ENCODE results near the gene CD96. TPM values are rescaled to one million over a fixed set of nuclear protein-coding genes. Genes with fewer than 3 reads are reported as not detected.

Gene CD96
- total and polyA plus RNA-seq, 2 experiments from 2014 or later: 0.60 to 2.0 TPM

DNA sequence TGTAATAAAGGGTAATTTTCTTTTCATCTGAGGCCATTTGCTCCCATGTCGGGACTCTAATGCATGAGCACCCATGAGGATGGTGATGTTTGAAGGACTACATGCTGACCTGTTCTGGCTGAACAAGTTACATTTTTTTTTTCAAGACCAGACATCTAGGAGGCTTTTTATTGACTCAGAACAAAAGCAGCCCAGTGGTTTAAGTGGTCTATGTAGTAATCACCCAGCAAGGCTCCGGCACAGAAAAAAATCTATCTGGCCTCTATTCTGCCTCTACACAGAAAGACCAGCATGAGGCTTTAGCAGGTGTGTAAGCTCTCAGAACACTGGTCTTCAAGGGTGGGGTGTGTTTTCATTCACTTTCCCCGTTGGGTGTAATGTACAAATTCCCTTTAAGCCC lies 148.2 kb downstream of the CD96 start:
- Histone ChIP-seq H3K9me3 (ENCODE audit: low read depth) (no peaks in the 10 kb centered on the region), H3K27ac (no peak overlapping the region), H4K20me1 (ENCODE audit: insufficient read depth, poor library complexity, severe bottlenecking) (no peaks in the 10 kb centered on the region), H3K4me3 (no peak overlapping the region), H3K9me2 (replicated peaks; ENCODE audit: insufficient read depth) (no peaks in the 10 kb centered on the region), H3K4me1 (ENCODE audit: insufficient read depth) (peaks cover 8% of the 10 kb centered on the region), H3K4me2 (no peak overlapping the region), H2AFZ (no peak overlapping the region), H3K79me2 (peaks cover 6% of the 10 kb centered on the region), H3K36me3 (replicated peaks; ENCODE audit: insufficient read depth, low read depth) (no peaks in the 10 kb centered on the region), H3K27me3 (no peaks in the 10 kb centered on the region)
- no peak for TF ChIP-seq CTCF (IDR thresholded peaks at IDR 0.05; ENCODE audit: poor library complexity)
- no peak for TF ChIP-seq EZH2 (IDR thresholded peaks at IDR 0.05; ENCODE audit: borderline replicate concordance)
- no peak for TF ChIP-seq EZH2phosphoT487 (IDR thresholded peaks at IDR 0.05; ENCODE audit: low read depth, severe bottlenecking, unreplicated experiment)
- 70% methylated on average over 3 of the region's 3 CpGs for WGBS (ENCODE audit: low lambda C conversion rate, missing lambda C conversion rate)
- no peak for DNase-seq (ENCODE audit: low spot score)

DNA sequence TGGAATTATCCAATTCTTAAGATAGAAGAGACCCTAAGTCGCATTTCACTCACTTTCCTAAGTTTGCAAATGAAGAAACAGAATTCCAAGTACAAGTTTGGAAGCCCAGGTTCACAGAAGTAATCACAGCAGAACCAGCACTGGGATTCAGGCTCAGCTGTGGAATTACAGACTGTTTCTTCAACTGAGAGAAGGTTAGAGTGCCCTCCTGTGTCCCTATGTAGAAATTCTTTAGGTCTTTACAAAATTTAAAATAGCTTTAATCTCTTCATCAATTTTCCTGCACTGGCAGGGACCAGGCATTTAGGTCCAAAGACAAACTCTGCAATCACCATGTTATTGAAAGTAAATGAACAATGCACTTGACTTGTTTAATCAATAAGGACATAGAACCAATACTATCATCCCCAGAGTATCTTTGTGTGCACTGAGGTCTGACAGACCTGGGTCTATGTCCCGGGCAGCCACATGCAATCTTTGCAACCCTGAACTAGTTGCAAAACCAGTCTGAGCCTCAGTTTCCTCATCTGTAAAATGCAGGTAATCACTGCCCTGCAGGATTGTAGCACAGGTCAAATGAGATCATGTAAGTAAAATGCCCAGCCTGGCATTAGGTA lies 149.4 kb downstream of the CD96 start:
- Histone ChIP-seq H3K9me3 (ENCODE audit: low read depth) (no peaks in the 10 kb centered on the region), H3K36me3 (replicated peaks; ENCODE audit: insufficient read depth, low read depth) (no peaks in the 10 kb centered on the region), H2AFZ (no peak overlapping the region), H3K27me3 (no peaks in the 10 kb centered on the region), H3K4me2 (no peak overlapping the region), H3K79me2 (peaks cover 3% of the 10 kb centered on the region), H3K4me1 (ENCODE audit: insufficient read depth) (peaks cover 8% of the 10 kb centered on the region), H3K27ac (no peak overlapping the region), H3K9me2 (replicated peaks; ENCODE audit: insufficient read depth) (no peaks in the 10 kb centered on the region), H3K4me3 (no peak overlapping the region), H4K20me1 (ENCODE audit: insufficient read depth, poor library complexity, severe bottlenecking) (no peaks in the 10 kb centered on the region)
- peak; percentile 53 for DNase-seq (ENCODE audit: low spot score)
- 48% methylated on average over 2 of the region's 2 CpGs for WGBS (ENCODE audit: low lambda C conversion rate, missing lambda C conversion rate)
- TF ChIP-seq EZH2phosphoT487 (IDR thresholded peaks at IDR 0.05; ENCODE audit: low read depth, severe bottlenecking, unreplicated experiment) (no peak), CTCF (IDR thresholded peaks at IDR 0.05; ENCODE audit: poor library complexity) (peak; percentile 70), EZH2 (IDR thresholded peaks at IDR 0.05; ENCODE audit: borderline replicate concordance) (no peak)

DNA sequence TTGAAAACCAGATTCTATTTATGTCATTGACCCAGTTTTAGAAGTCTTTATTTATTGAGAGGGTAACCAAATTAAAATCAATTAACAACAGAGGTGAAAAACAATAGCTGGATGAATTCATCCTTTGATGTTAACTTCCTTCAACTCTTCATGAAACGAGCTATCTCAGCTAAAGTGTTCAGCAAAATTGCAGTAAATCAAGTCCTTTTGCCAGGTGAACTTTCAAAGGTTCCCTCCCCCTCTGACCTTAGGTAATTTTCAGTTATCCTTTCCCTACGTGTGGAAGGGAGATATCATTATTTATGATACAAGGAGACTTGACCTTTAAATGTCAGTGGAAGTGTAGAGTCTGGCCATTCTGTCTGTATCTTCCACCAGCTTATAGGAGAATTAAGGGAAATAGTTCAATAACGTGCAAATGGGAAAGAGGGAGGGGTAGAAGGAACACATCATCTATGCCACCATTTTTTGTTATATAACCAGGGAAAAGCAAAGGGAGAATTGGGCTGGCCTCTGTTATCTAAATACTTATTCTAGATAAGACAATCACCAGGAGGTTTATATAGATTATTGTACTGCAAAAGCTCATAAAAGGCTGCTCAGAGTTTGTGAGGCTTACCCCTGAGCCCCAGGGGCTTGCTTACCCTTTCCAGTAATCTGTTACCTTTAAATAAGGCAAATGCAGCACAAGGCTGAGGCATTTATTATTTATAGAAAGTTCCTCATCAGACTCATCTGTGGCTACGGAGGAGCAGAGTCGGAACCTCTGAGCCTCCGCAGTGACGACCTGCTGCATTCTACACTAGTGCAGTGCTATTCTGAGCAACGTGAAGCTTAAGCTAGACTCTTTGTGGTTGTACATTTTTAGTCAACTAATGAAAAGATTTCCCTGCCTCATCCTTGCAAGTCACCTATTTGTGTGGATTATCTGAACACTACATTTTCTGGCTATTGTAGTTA lies 150.9 kb downstream of the CD96 start:
- no peak overlapping the region for H2AFZ ChIP-seq
- no peaks in the 10 kb centered on the region for H3K27me3 ChIP-seq
- peak; percentile 26 for DNase-seq (ENCODE audit: low spot score)
- H3K4me3 ChIP-seq: no peak overlapping the region
- H3K79me2 ChIP-seq: peaks cover 3% of the 10 kb centered on the region
- 18% methylated on average over 8 of the region's 8 CpGs for WGBS (ENCODE audit: low lambda C conversion rate, missing lambda C conversion rate)
- peak overlapping the region; percentile 67 for H3K4me2 ChIP-seq
- H3K9me3 ChIP-seq (ENCODE audit: low read depth): no peaks in the 10 kb centered on the region
- TF ChIP-seq CTCF (IDR thresholded peaks at IDR 0.05; ENCODE audit: poor library complexity) (no peak), EZH2phosphoT487 (IDR thresholded peaks at IDR 0.05; ENCODE audit: low read depth, severe bottlenecking, unreplicated experiment) (no peak), EZH2 (IDR thresholded peaks at IDR 0.05; ENCODE audit: borderline replicate concordance) (no peak)
- no peaks in the 10 kb centered on the region for H4K20me1 ChIP-seq (ENCODE audit: insufficient read depth, poor library complexity, severe bottlenecking)
- no peaks in the 10 kb centered on the region for H3K9me2 ChIP-seq (replicated peaks; ENCODE audit: insufficient read depth)
- no peak overlapping the region for H3K27ac ChIP-seq
- no peaks in the 10 kb centered on the region for H3K36me3 ChIP-seq (replicated peaks; ENCODE audit: insufficient read depth, low read depth)
- H3K4me1 ChIP-seq (ENCODE audit: insufficient read depth): peaks cover 5% of the 10 kb centered on the region

Measured in hepatocyte (in vitro differentiated cells).